BLaER1 treated with 17β-estradiol and CSF1 and Interleukin-3, amounts not matched to agents 10 nM and 100 nM (cell line): ENCODE measurements around the gene OSGIN1.

ENCODE experiments used
- H3K27ac ChIP-seq, 11 experiments: shearing (Covaris generic); formaldehyde crosslinking; 2 replicates each; pipeline ENCODE4 v1.8.1; 2022
- H3K27me3 ChIP-seq, 11 experiments: shearing (Covaris generic); formaldehyde crosslinking; 2 replicates each; pipeline ENCODE4 v1.8.1; 2022
- H3K36me3 ChIP-seq, 11 experiments: shearing (Covaris generic); formaldehyde crosslinking; 2 replicates each; pipeline ENCODE4 v1.8.1; 2022
- H3K4me1 ChIP-seq, 10 experiments: shearing (Covaris generic); formaldehyde crosslinking; 2 replicates each; pipeline ENCODE4 v1.8.1; 2022
- H3K4me2 ChIP-seq, 11 experiments: shearing (Covaris generic); formaldehyde crosslinking; 2 replicates each; pipeline ENCODE4 v1.8.1; 2022
- H3K4me3 ChIP-seq, 10 experiments: shearing (Covaris generic); formaldehyde crosslinking; 2 replicates each; pipeline ENCODE4 v1.8.1; 2022
- H3K9ac ChIP-seq, 11 experiments: shearing (Covaris generic); formaldehyde crosslinking; 2 replicates each; pipeline ENCODE4 v1.8.1; 2022
- H3K9me3 ChIP-seq, 11 experiments: shearing (Covaris generic); formaldehyde crosslinking; replicated peaks in 1 of 11; 2 replicates each; pipeline ENCODE4 v1.8.1; 2022
- H4K20me1 ChIP-seq, 11 experiments: shearing (Covaris generic); formaldehyde crosslinking; 2 replicates each; pipeline ENCODE4 v1.8.1; 2022
- Cebpa-rat ChIP-seq, 11 experiments: shearing (Covaris generic); IDR thresholded peaks; 2 replicates each; pipeline ENCODE4 v1.8.1; 2022

OSGIN1 gene

GRCh38 chr16:83925095-83925905 lies 27.7 kb upstream of the OSGIN1 start:
- peaks cover 0 to 53% (median under 1%) of the 10 kb centered on the region in 11 experiments; a peak in 9 of 22 replicates for H4K20me1 ChIP-seq
- peaks cover 0 to 16% (median 2%) of the 10 kb centered on the region in 11 experiments; a peak in 7 of 22 replicates for H3K36me3 ChIP-seq
- H3K4me2 ChIP-seq, result no peak overlapping the region
- no peaks in the 10 kb centered on the region for H3K9me3 ChIP-seq
- no peak overlapping the region for H3K4me3 ChIP-seq
- no peaks in the 10 kb centered on the region for H3K27me3 ChIP-seq
- H3K27ac ChIP-seq, result no peak overlapping the region
- no peak for TF ChIP-seq Cebpa-rat (IDR thresholded peaks at IDR 0.05)
- H3K9ac ChIP-seq, result no peak overlapping the region
- H3K4me1 ChIP-seq, result peaks cover 0 to 5% (median 0%) of the 10 kb centered on the region in 10 experiments; a peak in 1 of 20 replicates

DNA sequence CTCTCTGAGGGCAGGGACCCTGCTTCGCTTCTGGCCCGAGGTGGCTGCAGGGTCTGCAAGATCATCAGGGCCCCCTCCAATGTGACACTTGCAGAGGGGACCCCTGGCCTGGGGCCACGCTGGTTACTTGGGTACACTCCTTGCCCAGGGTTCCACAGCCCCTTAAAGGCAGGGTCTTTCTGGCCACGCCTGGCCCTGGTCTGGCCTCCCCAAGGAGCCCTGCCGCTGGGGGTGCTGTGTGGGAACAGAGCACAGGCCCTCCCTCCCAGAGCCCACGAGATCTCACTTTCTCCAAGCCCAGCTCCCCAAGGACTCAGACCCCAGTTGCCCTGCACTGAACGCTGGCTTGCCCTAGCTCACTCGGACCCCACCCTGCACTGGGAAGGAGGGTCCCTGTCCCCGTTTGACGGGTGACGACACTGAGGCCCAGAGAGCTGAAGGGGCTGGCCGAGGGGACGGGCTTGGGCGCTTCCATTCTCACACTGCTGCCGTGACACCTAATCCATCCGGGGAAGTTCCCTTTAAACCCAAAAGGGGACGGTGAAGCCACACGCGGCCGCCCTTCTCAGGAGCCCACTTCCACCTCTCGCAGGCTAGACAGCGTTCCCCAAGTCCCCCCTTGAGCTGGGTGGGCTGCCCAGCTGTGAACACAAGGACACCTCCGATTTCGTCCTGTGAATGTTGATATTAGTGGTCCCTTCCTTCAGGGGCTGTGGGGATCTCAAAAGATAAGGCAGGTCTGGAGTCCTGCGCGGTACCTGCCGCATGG lies 26.9 kb upstream of the OSGIN1 start:
- Histone ChIP-seq H3K4me3 (no peak overlapping the region), H3K27me3 (no peaks in the 10 kb centered on the region), H3K9me3 (no peaks in the 10 kb centered on the region), H3K36me3 (peaks cover 0 to 13% (median 0%) of the 10 kb centered on the region in 11 experiments; a peak in 2 of 22 replicates), H3K27ac (no peak overlapping the region), H3K4me1 (peaks cover 0 to 5% (median 0%) of the 10 kb centered on the region in 10 experiments; a peak in 1 of 20 replicates), H3K4me2 (0 out of 22 replicates have a peak overlapping the region, but pooled peaks of 1 of the 11 experiments have one; percentile 26), H3K9ac (no peak overlapping the region), H4K20me1 (peaks cover 0 to 58% (median 0%) of the 10 kb centered on the region in 11 experiments; a peak in 9 of 22 replicates)
- TF ChIP-seq Cebpa-rat (IDR thresholded peaks at IDR 0.05), result no peak

- H3K4me2 ChIP-seq, result 0 out of 22 replicates have a peak overlapping the region, but pooled peaks of 2 of the 11 experiments have one; percentile 1 to 26
- H3K9me3 ChIP-seq, result no peaks in the 10 kb centered on the region
- H4K20me1 ChIP-seq, result peaks cover 0 to 65% (median 0%) of the 10 kb centered on the region in 11 experiments; a peak in 9 of 22 replicates
- H3K27me3 ChIP-seq, result no peaks in the 10 kb centered on the region
- TF ChIP-seq Cebpa-rat (IDR thresholded peaks at IDR 0.05), result no peak
- H3K27ac ChIP-seq, result no peak overlapping the region
- no peak overlapping the region for H3K4me3 ChIP-seq
- H3K9ac ChIP-seq, result no peak overlapping the region
- peaks cover 0 to 5% (median 0%) of the 10 kb centered on the region in 10 experiments; a peak in 1 of 20 replicates for H3K4me1 ChIP-seq
- H3K36me3 ChIP-seq, result peaks cover 0 to 11% (median 0%) of the 10 kb centered on the region in 11 experiments; a peak in 2 of 22 replicates
These were observed 26.2 kb upstream of the OSGIN1 start for GRCh38 chr16:83926726-83927397.

- Histone ChIP-seq H3K9ac (no peak overlapping the region), H3K4me2 (no peak overlapping the region), H3K9me3 (no peaks in the 10 kb centered on the region), H3K27ac (no peak overlapping the region), H3K36me3 (peaks cover 0 to 9% (median 0%) of the 10 kb centered on the region in 11 experiments; a peak in 1 of 22 replicates), H3K4me1 (peaks cover 2 to 9% (median 5%) of the 10 kb centered on the region in 10 experiments; a peak in 18 of 20 replicates), H3K27me3 (no peaks in the 10 kb centered on the region), H4K20me1 (peaks cover 0 to 56% (median 0%) of the 10 kb centered on the region in 11 experiments; a peak in 9 of 22 replicates), H3K4me3 (no peak overlapping the region)
- no peak for TF ChIP-seq Cebpa-rat (IDR thresholded peaks at IDR 0.05)
These were observed 24.5 kb upstream of the OSGIN1 start for GRCh38 chr16:83928341-83929055.

- Histone ChIP-seq H3K27ac (no peak overlapping the region), H3K4me3 (no peak overlapping the region), H3K27me3 (no peaks in the 10 kb centered on the region), H3K9me3 (no peaks in the 10 kb centered on the region), H3K36me3 (no peaks in the 10 kb centered on the region), H3K4me2 (no peak overlapping the region), H3K4me1 (peaks cover 14 to 23% (median 20%) of the 10 kb centered on the region in 10 experiments; a peak in 19 of 20 replicates), H3K9ac (no peak overlapping the region), H4K20me1 (peaks cover 0 to 41% (median 0%) of the 10 kb centered on the region in 11 experiments; a peak in 8 of 22 replicates)
- no peak for TF ChIP-seq Cebpa-rat (IDR thresholded peaks at IDR 0.05)
These were observed 23.1 kb upstream of the OSGIN1 start for GRCh38 chr16:83929811-83930555.

GRCh38 chr16:83930730-83931500 lies 22.1 kb upstream of the OSGIN1 start:
- H3K9ac ChIP-seq, result no peak overlapping the region; a peak in 1 of 22 replicates
- no peak overlapping the region for H3K4me3 ChIP-seq
- no peaks in the 10 kb centered on the region for H3K27me3 ChIP-seq
- H3K4me2 ChIP-seq, result no peak overlapping the region
- H3K9me3 ChIP-seq, result no peaks in the 10 kb centered on the region
- TF ChIP-seq Cebpa-rat (IDR thresholded peaks at IDR 0.05), result no peak
- peaks cover 0 to 31% (median 0%) of the 10 kb centered on the region in 11 experiments; a peak in 7 of 22 replicates for H4K20me1 ChIP-seq
- no peaks in the 10 kb centered on the region for H3K36me3 ChIP-seq
- H3K4me1 ChIP-seq, result peaks cover 14 to 28% (median 22%) of the 10 kb centered on the region in 10 experiments; a peak in 19 of 20 replicates
- no peak overlapping the region for H3K27ac ChIP-seq

- Histone ChIP-seq H3K4me1 (peaks cover 14 to 26% (median 21%) of the 10 kb centered on the region in 10 experiments; a peak in 19 of 20 replicates), H4K20me1 (peaks cover 0 to 25% (median 0%) of the 10 kb centered on the region in 11 experiments; a peak in 7 of 22 replicates), H3K36me3 (no peaks in the 10 kb centered on the region), H3K9me3 (no peaks in the 10 kb centered on the region), H3K4me3 (no peak overlapping the region), H3K27me3 (no peaks in the 10 kb centered on the region), H3K27ac (no peak overlapping the region), H3K9ac (no peak overlapping the region), H3K4me2 (no peak overlapping the region)
- TF ChIP-seq Cebpa-rat (IDR thresholded peaks at IDR 0.05), result no peak
These were observed 21.5 kb upstream of the OSGIN1 start for GRCh38 chr16:83931556-83931955.
